Stomach (tissue), 9 donors: ENCODE measurements around the gene SPTLC1. TPM values are rescaled to one million over a fixed set of nuclear protein-coding genes. Genes with fewer than 3 reads are reported as not detected.
"Not testable (repeated sequence)": the region's sequence is repeated elsewhere in the genome, so short reads cannot be mapped to it uniquely, and the experiment has no call there.

ENCODE experiments used
- DNase-seq, 2 donors: peaks; one replicate each; pipeline versions ENCODE4 v3.0.0 to v3.0.0-alpha.2; 2013 to 2019
- H3K27ac ChIP-seq, 5 donors: fragments of 200-600 bp in 4 of 5; sonication (generic) in 4 of 5; one replicate each; pipeline ENCODE4 v1.5.1; 2013 to 2019; ENCODE audit warnings: mild to moderate bottlenecking in 1 of 5, moderate library complexity in 1 of 5
- H3K27me3 ChIP-seq, 3 donors: fragments of 200-600 bp; sonication (generic); one replicate each; pipeline ENCODE4 v1.5.1; 2017 to 2019; ENCODE audit warnings: mixed run types in 1 of 3
- H3K36me3 ChIP-seq, 4 donors: fragments of 200-600 bp; sonication (generic); 1 replicate in 3 of 4; 2 replicates in 1 of 4; pipeline ENCODE4 v1.5.1; 2016 to 2019
- H3K4me1 ChIP-seq, 4 donors: fragments of 200-600 bp; sonication (generic); one replicate each; pipeline ENCODE4 v1.5.1; 2016 to 2019
- H3K4me3 ChIP-seq, 4 donors: fragments of 200-600 bp; sonication (generic) in 3 of 4; one replicate each; pipeline ENCODE4 v1.5.1; 2016 to 2019; ENCODE audit warnings: mild to moderate bottlenecking in 1 of 4
- H3K9me3 ChIP-seq, 4 donors: fragments of 200-600 bp; sonication (generic); one replicate each; pipeline ENCODE4 v1.5.1; 2016 to 2019
- EP300 ChIP-seq: sonication (generic); formaldehyde crosslinking; IDR thresholded peaks from one replicate; pipeline ENCODE4 v1.6.1; 2017; ENCODE audit warnings: antibody characterized with exemption
- POLR2A ChIP-seq, 4 donors: fragments of 450-650 bp; IDR thresholded peaks; one replicate each; pipeline ENCODE4 v1.6.1; 2016; ENCODE audit warnings: antibody characterized with exemption in 4 of 4, control low read depth in 2 of 4, mild to moderate bottlenecking in 1 of 4, moderate library complexity in 1 of 4
- POLR2AphosphoS5 ChIP-seq, 3 donors: sonication (generic); formaldehyde crosslinking; IDR thresholded peaks; one replicate each; pipeline ENCODE4 v1.6.1; 2016; ENCODE audit warnings: antibody characterized with exemption in 3 of 3
- WGBS, 5 donors: extraction: QIAGEN DNeasy Blood & Tissue Kit in 3 of 5; methylation state at CpG; one replicate each; pipeline versions ENCODE4 v1.1.5 to v1.1.7; 2013 to 2018; 5-methylcytosine and 5-hydroxymethylcytosine counted together
- intact Hi-C: fragments of 100-400 bp; cut with DNase I; formaldehyde crosslinking; loops from one replicate; pipeline ENCODE4 v1.15.1; 2023; ENCODE audit warnings: low total_unique reads
- polyA plus RNA-seq, 3 donors: library from polyadenylated mRNA; stranded (reverse); fragments of 200-250 nt; gene quantifications; one replicate each; pipeline ENCODE4 v1.2.3, GENCODE V29; 2013
- total RNA-seq, 5 donors: library from RNA; depleted of rRNA; stranded (reverse); fragments of >200 nt; gene quantifications; one replicate each; pipeline versions ENCODE4 v1.1.0 to v1.2.3, GENCODE V29; 2014 to 2016
- TF ChIP-seq, protein P1 (sequence below), 7 experiments: fragments of 450-650 bp in 4 of 7; fragments of 200-600 bp in 3 of 7; sonication (generic) in 3 of 7; IDR thresholded peaks; one replicate each; pipeline ENCODE4 v1.5.1; 2016 to 2019; ENCODE audit warnings: antibody characterized with exemption in 7 of 7, control low read depth in 2 of 7, mild to moderate bottlenecking in 1 of 7
- donor health status: healthy with polysubstance abuse.
- donor health status: Bipolar disorder and iron deficiency.
- donor health status: healthy.

Gene SPTLC1
- total and polyA plus RNA-seq, 8 donors, result 14.4 to 157 (median 49.2) TPM

DNA sequence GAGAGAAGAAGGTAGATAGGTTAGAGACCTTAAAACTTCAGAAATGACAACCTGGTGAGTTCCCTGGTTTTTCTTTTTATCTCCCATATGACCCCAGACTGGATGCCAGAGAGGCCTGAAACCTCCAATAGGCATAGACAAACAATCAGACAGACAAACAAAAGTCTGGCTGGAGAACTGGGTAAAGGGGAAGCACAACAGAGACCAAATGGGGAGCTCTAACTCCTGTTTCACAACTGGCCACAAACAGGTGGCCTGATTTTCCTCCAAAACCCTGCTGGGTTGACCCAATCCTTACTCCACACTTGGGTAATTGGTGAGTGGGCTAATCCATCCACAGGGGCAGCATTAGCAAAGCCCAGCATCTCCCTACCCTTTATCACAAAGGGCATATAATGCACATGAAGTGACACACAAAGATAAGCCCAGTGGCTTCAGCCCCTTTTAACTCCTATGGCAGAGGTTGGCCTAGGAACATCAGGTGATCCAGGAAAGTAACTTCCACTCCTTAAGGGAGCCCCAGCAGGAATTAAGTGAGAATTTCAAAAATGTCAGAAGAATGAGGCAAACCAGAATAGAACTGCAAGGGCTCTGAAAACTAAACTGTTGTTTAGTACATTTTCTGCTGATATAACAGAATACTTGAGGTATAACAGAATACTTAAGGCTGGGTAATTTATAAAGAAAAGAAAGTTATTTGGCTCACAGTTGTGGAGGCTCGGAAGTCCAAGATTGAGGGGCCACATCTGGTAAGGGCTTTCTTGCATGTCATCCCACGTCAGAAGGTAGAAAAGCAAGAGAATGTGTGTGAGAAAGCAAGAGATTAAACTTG lies 104.3 kb downstream of the SPTLC1 start:
- 71 to 85% (median 74%) methylated on average over 2 of the region's 2 CpGs for WGBS, 5 donors
- TF ChIP-seq, protein P1, sequence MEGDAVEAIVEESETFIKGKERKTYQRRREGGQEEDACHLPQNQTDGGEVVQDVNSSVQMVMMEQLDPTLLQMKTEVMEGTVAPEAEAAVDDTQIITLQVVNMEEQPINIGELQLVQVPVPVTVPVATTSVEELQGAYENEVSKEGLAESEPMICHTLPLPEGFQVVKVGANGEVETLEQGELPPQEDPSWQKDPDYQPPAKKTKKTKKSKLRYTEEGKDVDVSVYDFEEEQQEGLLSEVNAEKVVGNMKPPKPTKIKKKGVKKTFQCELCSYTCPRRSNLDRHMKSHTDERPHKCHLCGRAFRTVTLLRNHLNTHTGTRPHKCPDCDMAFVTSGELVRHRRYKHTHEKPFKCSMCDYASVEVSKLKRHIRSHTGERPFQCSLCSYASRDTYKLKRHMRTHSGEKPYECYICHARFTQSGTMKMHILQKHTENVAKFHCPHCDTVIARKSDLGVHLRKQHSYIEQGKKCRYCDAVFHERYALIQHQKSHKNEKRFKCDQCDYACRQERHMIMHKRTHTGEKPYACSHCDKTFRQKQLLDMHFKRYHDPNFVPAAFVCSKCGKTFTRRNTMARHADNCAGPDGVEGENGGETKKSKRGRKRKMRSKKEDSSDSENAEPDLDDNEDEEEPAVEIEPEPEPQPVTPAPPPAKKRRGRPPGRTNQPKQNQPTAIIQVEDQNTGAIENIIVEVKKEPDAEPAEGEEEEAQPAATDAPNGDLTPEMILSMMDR (IDR thresholded peaks at IDR 0.05), result no peak
- no peak for TF ChIP-seq POLR2AphosphoS5 (IDR thresholded peaks at IDR 0.05)
- no peak for TF ChIP-seq POLR2A (IDR thresholded peaks at IDR 0.05)
- no peak for TF ChIP-seq EP300
- Histone ChIP-seq H3K4me1 (no peaks in the 10 kb centered on the region), H3K27me3 (no peaks in the 10 kb centered on the region), H3K27ac (no peak overlapping the region), H3K9me3 (no peaks in the 10 kb centered on the region), H3K36me3 (no peaks in the 10 kb centered on the region), H3K4me3 (no peak overlapping the region)
- intact Hi-C loops, result no loop called here
- DNase-seq, result no peak

DNA sequence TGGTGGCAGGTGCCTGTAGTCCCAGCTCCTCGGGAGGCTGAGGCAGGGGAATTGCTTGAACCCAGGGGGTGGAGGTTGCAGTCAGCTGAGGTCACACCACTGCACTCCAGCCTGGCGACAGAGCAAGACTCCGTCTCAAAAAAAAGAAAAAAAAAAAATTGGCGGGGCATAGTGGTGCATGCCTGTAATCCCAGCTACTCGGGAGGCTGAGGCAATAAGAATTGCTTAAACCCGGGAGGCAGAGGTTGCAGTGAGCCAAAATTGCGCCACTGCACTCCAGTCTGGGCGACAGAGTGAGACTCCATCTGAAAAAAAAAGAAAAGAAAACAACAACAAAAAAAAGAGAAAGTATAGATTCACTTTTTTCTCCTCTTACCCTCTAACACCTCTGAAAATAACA lies 105.0 kb downstream of the SPTLC1 start:
- H3K36me3 ChIP-seq, H3K27me3 ChIP-seq, H3K4me1 ChIP-seq, DNase-seq, H3K4me3 ChIP-seq, intact Hi-C loops, H3K9me3 ChIP-seq, H3K27ac ChIP-seq: not testable (repeated sequence)
- 70 to 82% (median 73%) methylated on average over 7 to 8 of the region's 8 CpGs for WGBS, 5 donors

DNA sequence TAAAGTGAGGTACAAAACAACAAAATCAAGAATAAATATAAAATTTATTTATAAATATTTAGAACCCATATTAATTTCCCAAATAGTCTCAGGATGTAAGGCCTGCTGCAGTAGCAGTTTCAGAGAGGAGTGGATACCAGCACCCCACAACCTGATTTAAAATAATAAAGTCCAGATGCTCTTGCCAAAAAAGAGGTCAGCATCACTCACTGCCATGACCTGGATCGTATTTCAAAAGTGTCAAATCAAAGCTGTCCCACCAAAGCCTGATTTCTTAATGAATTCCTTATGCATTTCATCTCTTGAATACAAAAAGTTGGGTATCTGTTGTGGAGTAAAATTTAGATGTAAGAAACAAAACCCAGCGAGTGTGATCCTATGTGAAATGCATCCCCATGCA lies 107.2 kb downstream of the SPTLC1 start:
- 81 to 94% (median 84%) methylated on average over 2 of the region's 2 CpGs for WGBS, 5 donors

DNA sequence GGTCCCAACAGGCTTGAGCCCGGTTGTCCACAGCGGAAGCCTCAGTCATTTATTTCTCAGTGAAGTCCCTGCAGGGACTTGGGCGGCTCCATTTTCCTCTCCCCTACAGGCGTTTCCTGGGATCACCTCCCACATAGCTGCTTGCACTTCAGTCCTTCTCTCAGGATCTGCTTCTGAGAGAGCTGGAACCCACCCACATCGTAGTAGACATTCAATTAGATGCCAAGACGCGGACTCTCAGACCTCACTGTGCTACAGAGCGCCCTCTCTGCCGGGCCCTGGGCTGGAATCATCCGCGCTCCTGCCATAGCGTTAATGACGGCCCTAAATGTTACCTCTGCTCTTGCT lies 111.2 kb downstream of the SPTLC1 start:
- intact Hi-C loops, result no loop called here
- no peaks in the 10 kb centered on the region for H3K36me3 ChIP-seq
- H3K27ac ChIP-seq, result no peak overlapping the region
- DNase-seq, result no peak
- WGBS, 5 donors, result 82 to 89% (median 87%) methylated on average over 13 of the region's 13 CpGs
- H3K4me1 ChIP-seq, result no peaks in the 10 kb centered on the region
- TF ChIP-seq EP300, result no peak
- TF ChIP-seq POLR2AphosphoS5 (IDR thresholded peaks at IDR 0.05), result no peak
- TF ChIP-seq POLR2A (IDR thresholded peaks at IDR 0.05), result no peak
- TF ChIP-seq, protein P1 (IDR thresholded peaks at IDR 0.05), result no peak
- no peaks in the 10 kb centered on the region for H3K27me3 ChIP-seq
- H3K4me3 ChIP-seq, result no peak overlapping the region
- H3K9me3 ChIP-seq, result no peaks in the 10 kb centered on the region

More for the DNA sequence above, 107.2 kb downstream of the SPTLC1 start:
- intact Hi-C loops, result no loop called here
- no peak overlapping the region for H3K27ac ChIP-seq
- no peaks in the 10 kb centered on the region for H3K9me3 ChIP-seq
- H3K4me3 ChIP-seq, result no peak overlapping the region
- H3K36me3 ChIP-seq, result no peaks in the 10 kb centered on the region
- TF ChIP-seq POLR2A (IDR thresholded peaks at IDR 0.05) (no peak), POLR2AphosphoS5 (IDR thresholded peaks at IDR 0.05) (no peak), EP300 (no peak)
- TF ChIP-seq, protein P1 (IDR thresholded peaks at IDR 0.05), result no peak
- no peaks in the 10 kb centered on the region for H3K4me1 ChIP-seq
- H3K27me3 ChIP-seq, result no peaks in the 10 kb centered on the region
- DNase-seq, result no peak

DNA sequence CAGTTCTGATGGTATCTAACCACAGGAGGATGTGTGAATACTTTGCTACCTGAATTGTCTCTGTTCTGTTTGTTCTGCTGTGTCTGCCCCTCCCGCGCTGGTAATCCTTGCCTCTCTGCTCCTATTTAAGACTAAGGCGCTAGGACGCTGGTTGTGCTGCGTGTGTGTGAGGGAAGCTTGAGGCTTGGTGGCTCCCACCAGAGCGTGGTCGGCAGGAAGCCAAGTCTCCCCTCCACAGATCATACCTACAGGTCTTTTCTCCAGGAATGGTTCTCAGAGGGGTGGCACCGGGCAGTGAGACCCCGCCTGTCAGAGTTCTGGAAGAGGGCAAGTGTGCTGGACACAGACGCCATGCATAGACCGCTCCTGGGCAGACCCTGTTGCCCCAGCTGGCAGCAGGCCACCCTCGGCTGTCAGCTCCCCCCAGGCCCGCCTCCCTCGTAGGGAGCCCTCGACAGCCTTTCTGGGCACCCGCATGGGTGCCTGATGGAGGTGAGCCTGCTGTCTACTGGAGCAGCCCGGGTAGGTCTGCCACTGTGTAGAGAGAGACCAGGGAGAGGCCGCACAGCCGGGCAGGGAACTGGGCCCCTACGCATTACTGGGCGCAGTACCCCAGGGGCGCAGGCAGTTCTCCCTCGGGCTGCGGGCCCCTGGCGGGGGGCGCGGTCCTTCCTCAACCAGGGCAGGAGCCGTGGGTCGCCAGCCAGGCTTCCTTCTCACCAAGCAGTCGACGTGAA lies 111.7 kb downstream of the SPTLC1 start:
- intact Hi-C loops, result no loop called here
- Histone ChIP-seq H3K36me3 (no peaks in the 10 kb centered on the region), H3K4me3 (no peak overlapping the region), H3K9me3 (no peaks in the 10 kb centered on the region), H3K4me1 (no peaks in the 10 kb centered on the region), H3K27me3 (no peaks in the 10 kb centered on the region), H3K27ac (no peak overlapping the region)
- TF ChIP-seq POLR2A (IDR thresholded peaks at IDR 0.05) (no peak), POLR2AphosphoS5 (IDR thresholded peaks at IDR 0.05) (no peak), EP300 (no peak)
- TF ChIP-seq, protein P1 (IDR thresholded peaks at IDR 0.05), result no peak
- 87 to 93% (median 92%) methylated on average over 13 to 31 of the region's 31 CpGs for WGBS, 5 donors
- DNase-seq, result no peak

DNA sequence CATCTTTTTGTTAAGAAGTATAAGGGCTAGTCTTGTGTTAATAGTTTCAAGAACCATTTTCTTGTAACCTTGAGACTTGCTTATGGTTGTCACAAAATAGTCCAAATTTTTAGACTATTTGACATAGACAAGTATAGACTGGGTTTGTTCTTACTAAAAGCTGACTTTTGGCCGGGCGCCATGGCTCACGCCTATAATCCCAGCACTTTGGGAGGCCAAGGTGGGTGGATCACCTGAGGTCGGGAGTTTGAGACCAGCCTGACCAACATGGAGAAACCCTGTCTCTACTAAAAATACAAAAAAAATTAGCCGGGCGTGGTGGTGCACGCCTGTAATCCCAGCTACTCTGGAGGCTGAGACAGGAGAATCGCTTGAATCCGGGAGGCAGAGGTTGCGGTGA lies 113.3 kb downstream of the SPTLC1 start:
- 85 to 92% (median 87%) methylated on average over 10 of the region's 10 CpGs for WGBS, 5 donors
- intact Hi-C loops, H3K9me3 ChIP-seq, H3K27me3 ChIP-seq, DNase-seq, H3K36me3 ChIP-seq, H3K27ac ChIP-seq, H3K4me3 ChIP-seq, H3K4me1 ChIP-seq: not testable (repeated sequence)
